Fibroblast of lung (primary cell): ENCODE measurements around the gene STMN3.

ENCODE experiments used
- EZH2 ChIP-seq: IDR thresholded peaks from 2 replicates; pipeline ENCODE4 v1.5.1; 2012; ENCODE audit warnings: low read length, control low read depth, mild to moderate bottlenecking; ENCODE audit errors: missing control alignments
- TF ChIP-seq, protein P1 (sequence below), 2 donors: IDR thresholded peaks in 1 of 2; conservative IDR thresholded peaks in 1 of 2; 1 replicate in 1 of 2; 2 replicates in 1 of 2; pipeline ENCODE4 v1.5.1; 2011 to 2012; ENCODE audit warnings: low read length in 2 of 2, control low read depth in 1 of 2, inconsistent platforms in 1 of 2, low read depth in 1 of 2, mild to moderate bottlenecking in 1 of 2

DNA sequence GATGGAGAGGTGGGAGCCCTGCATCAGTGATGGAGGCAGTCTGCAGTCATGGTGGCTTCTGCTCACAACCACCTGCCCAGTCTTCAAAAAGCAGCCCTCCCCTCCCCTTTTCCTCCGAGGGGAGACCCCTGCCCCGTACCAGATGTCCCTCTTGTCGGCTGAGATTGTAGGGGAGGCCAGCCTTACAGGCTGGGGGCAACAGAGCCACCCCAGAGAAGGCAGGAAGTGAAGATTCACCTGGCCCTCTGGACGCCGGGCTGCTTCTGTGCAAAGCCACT lies 47.8 kb upstream of the STMN3 start:
- TF ChIP-seq, protein P1, sequence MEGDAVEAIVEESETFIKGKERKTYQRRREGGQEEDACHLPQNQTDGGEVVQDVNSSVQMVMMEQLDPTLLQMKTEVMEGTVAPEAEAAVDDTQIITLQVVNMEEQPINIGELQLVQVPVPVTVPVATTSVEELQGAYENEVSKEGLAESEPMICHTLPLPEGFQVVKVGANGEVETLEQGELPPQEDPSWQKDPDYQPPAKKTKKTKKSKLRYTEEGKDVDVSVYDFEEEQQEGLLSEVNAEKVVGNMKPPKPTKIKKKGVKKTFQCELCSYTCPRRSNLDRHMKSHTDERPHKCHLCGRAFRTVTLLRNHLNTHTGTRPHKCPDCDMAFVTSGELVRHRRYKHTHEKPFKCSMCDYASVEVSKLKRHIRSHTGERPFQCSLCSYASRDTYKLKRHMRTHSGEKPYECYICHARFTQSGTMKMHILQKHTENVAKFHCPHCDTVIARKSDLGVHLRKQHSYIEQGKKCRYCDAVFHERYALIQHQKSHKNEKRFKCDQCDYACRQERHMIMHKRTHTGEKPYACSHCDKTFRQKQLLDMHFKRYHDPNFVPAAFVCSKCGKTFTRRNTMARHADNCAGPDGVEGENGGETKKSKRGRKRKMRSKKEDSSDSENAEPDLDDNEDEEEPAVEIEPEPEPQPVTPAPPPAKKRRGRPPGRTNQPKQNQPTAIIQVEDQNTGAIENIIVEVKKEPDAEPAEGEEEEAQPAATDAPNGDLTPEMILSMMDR (conservative IDR thresholded peaks at IDR 0.05 in 1 of 2, IDR thresholded peaks at IDR 0.05 in 1 of 2; ENCODE audit: low read depth in 1 of 2, low read length in 2 of 2) = no peak
- no peak for TF ChIP-seq EZH2
